Measurements from ENCODE around the gene ZNF800. TPM values are rescaled to one million over a fixed set of nuclear protein-coding genes. Genes with fewer than 3 reads are reported as not detected.
"Not testable (repeated sequence)": the region's sequence is repeated elsewhere in the genome, so short reads cannot be mapped to it uniquely, and the experiment has no call there.

ZNF800 gene
- total RNA-seq, 1 donor from 2014 or later: 31.9 TPM

DNA sequence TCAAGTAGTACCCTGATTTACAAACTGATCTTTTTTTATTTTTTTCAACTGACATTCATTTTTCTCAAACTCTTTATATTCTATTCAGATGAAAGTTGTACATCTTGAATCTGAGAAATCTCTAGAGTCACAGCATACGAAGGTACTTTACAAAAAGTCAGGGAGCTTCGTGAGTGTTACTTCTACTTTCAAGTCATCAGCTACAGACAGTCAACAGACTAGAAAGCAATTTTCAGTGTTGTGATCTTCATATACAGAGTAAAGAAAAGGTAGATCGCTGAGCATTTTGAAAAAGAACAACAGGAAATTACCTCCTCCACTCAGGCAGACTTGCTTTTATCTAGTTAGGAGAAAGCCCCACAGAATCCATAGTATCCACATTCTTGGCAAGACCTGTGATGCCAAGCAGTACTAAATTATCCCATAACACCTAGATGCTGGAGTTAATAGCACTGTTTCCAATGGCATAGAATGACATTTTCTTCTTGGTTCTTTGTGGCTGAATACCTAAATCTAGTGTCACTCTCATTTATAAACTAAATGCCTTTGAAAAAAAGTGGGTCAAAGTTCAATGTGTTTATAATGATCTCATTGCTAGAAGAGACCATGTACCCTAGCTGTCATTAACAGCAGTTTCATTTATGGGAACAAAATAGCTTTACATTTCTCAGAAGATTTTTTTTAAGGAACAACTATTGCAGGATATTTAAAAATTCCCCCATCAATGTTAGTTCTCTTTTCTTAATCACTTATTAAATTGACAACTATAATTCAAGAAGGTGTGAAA lies 12.0 kb upstream of the ZNF800 start:
- DNase-seq (ENCODE audit: extremely low spot score in 2 of 2): no peak
- intact Hi-C loops (cut with DNase I): no loop called here
- Histone ChIP-seq H3K27ac (no peak overlapping the region), H3K4me1 (no peaks in the 10 kb centered on the region), H3K4me3 (no peak overlapping the region), H3K9me3 (no peaks in the 10 kb centered on the region), H3K36me3 (no peaks in the 10 kb centered on the region), H3K27me3 (no peaks in the 10 kb centered on the region)
- TF ChIP-seq POLR2AphosphoS5 (IDR thresholded peaks at IDR 0.05; ENCODE audit: insufficient read depth in 1 of 2, low read depth in 1 of 2) (no peak), POLR2A (IDR thresholded peaks at IDR 0.05) (no peak)
- TF ChIP-seq, protein P1, sequence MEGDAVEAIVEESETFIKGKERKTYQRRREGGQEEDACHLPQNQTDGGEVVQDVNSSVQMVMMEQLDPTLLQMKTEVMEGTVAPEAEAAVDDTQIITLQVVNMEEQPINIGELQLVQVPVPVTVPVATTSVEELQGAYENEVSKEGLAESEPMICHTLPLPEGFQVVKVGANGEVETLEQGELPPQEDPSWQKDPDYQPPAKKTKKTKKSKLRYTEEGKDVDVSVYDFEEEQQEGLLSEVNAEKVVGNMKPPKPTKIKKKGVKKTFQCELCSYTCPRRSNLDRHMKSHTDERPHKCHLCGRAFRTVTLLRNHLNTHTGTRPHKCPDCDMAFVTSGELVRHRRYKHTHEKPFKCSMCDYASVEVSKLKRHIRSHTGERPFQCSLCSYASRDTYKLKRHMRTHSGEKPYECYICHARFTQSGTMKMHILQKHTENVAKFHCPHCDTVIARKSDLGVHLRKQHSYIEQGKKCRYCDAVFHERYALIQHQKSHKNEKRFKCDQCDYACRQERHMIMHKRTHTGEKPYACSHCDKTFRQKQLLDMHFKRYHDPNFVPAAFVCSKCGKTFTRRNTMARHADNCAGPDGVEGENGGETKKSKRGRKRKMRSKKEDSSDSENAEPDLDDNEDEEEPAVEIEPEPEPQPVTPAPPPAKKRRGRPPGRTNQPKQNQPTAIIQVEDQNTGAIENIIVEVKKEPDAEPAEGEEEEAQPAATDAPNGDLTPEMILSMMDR (IDR thresholded peaks at IDR 0.05): no peak

DNA sequence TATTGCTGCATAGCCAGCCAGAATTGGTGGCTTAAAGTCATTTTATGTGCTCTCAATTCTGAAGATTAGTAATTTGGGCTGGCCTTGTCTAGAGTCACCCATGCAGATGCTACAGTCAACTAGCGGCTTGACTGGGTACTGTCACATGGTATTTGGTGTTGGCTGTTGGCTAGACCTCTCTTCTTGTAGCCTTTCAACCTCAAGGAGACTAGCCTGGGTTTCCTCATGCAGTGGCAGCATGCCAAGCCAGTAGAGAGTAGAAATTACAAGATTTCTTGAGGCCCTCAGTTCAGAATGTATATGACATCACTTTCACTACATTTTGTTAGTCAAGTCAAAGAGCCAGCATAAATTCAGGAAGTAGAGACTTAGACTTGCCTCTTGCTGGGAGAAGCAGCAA lies 3.7 kb upstream of the ZNF800 start:
- no peak overlapping the region for H3K27ac ChIP-seq
- intact Hi-C loops (cut with DNase I): no loop called here
- no peak for TF ChIP-seq POLR2AphosphoS5 (IDR thresholded peaks at IDR 0.05; ENCODE audit: insufficient read depth in 1 of 2, low read depth in 1 of 2)
- TF ChIP-seq, protein P1 (IDR thresholded peaks at IDR 0.05): no peak
- TF ChIP-seq POLR2A (IDR thresholded peaks at IDR 0.05): no peak
- H3K4me1 ChIP-seq: peaks cover 16% of the 10 kb centered on the region
- H3K27me3 ChIP-seq: no peaks in the 10 kb centered on the region
- DNase-seq (ENCODE audit: extremely low spot score in 2 of 2): no peak
- no peaks in the 10 kb centered on the region for H3K36me3 ChIP-seq
- H3K9me3 ChIP-seq: no peaks in the 10 kb centered on the region
- no peak overlapping the region for H3K4me3 ChIP-seq

DNA sequence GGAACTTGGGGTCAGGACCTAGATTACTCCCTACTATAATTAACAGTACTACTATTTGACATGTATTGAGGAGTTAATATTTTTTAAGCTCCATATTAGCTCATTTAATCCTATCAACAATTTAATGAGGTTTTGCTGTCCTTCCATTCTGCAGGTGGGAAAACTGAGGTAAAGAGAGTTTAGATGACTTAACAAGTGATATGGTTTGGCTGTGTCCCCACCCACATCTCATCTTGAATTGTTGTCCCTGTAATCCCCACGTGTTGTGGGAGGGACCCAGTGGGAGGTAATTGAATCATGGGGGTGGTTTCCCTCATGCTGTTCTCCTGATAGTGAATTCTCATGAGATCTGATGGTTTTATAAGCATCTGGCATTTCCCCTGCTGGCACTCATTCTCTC lies 2.6 kb upstream of the ZNF800 start:
- H3K36me3 ChIP-seq; intact Hi-C loops (cut with DNase I); H3K4me3 ChIP-seq; H3K27me3 ChIP-seq; H3K27ac ChIP-seq; H3K9me3 ChIP-seq; DNase-seq (ENCODE audit: extremely low spot score in 2 of 2): not testable (repeated sequence)
- peaks cover 26% of the 10 kb centered on the region for H3K4me1 ChIP-seq

DNA sequence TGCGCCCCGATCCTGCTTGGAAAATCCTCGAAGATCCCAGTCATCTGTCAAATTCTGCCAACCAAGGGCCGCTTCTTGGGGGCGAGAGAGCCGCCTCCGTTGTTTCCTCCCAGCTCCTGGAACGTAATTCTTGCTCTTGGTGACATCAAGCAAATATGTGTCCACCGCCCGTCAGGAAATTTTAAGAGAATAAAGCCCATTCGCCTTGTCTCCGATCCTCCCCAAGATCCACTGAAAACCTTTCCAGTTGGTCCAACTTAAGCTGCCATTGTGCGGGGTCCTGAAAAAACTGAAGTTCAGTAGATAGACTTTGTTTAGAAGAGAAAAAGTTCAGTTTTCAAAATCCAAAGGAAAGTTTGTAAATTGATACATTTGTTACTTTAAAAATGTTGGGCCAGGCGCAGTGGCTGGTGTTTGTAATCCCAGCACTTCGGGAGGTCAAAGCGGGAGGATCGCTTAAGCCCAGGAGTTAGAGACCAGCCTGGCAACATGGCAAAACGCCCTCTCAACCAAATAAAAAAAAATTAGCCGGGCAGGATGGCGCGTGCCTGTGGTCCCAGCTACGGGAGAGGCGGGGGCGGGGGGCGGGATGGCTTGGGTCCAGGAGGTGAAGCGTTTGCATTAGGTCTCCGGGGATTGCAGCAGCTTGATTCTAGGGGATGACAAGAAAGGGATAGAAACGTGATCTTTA lies 1.0 kb upstream of the ZNF800 start:
- no peaks in the 10 kb centered on the region for H3K27me3 ChIP-seq
- intact Hi-C loops (cut with DNase I): no loop called here
- H3K4me3 ChIP-seq: peak overlapping the region; percentile 81 to 100
- DNase-seq (ENCODE audit: extremely low spot score in 2 of 2): no peak
- H3K27ac ChIP-seq: peak overlapping the region; percentile 95
- H3K4me1 ChIP-seq: peaks cover 39% of the 10 kb centered on the region
- no peaks in the 10 kb centered on the region for H3K9me3 ChIP-seq
- H3K36me3 ChIP-seq: no peaks in the 10 kb centered on the region
- TF ChIP-seq POLR2AphosphoS5 (IDR thresholded peaks at IDR 0.05; ENCODE audit: insufficient read depth in 1 of 2, low read depth in 1 of 2) (no peak), POLR2A (IDR thresholded peaks at IDR 0.05) (no peak)
- TF ChIP-seq, protein P1 (IDR thresholded peaks at IDR 0.05): no peak

DNA sequence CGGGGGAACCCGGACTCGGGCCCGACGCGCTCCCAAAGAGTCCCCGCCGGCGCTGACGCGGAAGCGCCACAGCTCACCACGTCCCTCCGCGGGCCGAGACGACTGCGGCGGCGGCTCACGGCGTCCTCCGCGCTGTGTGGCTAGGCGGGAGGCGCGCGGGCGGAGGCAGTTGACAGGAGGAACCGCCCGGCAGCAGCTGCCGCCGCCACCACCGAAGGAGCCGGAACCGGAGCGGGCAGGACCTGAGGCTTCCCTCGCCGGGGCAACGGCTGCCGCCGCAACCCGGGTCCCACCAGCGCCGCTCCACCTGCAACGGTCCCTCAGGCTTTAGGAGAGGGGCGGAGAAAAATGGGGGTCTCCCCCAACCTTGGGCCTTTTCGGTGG lies 334 bp downstream of the ZNF800 start:
- Histone ChIP-seq H3K27me3 (no peaks in the 10 kb centered on the region), H3K36me3 (no peaks in the 10 kb centered on the region), H3K27ac (peak overlapping the region; percentile 95), H3K9me3 (no peaks in the 10 kb centered on the region), H3K4me1 (peaks cover 53% of the 10 kb centered on the region), H3K4me3 (peak overlapping the region; percentile 81 to 100)
- DNase-seq (ENCODE audit: extremely low spot score in 2 of 2): no peak
- TF ChIP-seq POLR2AphosphoS5 (IDR thresholded peaks at IDR 0.05; ENCODE audit: insufficient read depth in 1 of 2, low read depth in 1 of 2): no peak
- TF ChIP-seq, protein P1 (IDR thresholded peaks at IDR 0.05): no peak
- TF ChIP-seq POLR2A (IDR thresholded peaks at IDR 0.05): no peak
- intact Hi-C loops (cut with DNase I): no loop called here

All from vagina (tissue), 2 donors.